Nephron progenitor cell (in vitro differentiated cells): ENCODE measurements around the gene HIGD2B.
A peak's percentile ranks its signal among the peaks of the same experiment; 100 is the strongest.
"Not testable (repeated sequence)": the region's sequence is repeated elsewhere in the genome, so short reads cannot be mapped to it uniquely, and the experiment has no call there.

Experiments
- DNase-seq: peaks from one replicate; pipeline ENCODE4 v3.0.0; 2021
- H3K27ac Mint-ChIP-seq: 2 replicates; pipeline ENCODE4 v1.8.0; 2021; ENCODE audit warnings: mild to moderate bottlenecking, moderate library complexity, mixed read lengths
- H3K27me3 Mint-ChIP-seq: 2 replicates; pipeline ENCODE4 v1.8.0; 2021; ENCODE audit warnings: mild to moderate bottlenecking, low read depth, mixed read lengths; ENCODE audit not compliant: poor library complexity
- H3K36me3 Mint-ChIP-seq: 2 replicates; pipeline ENCODE4 v1.8.0; 2021; ENCODE audit warnings: low read depth, mixed read lengths
- H3K4me1 Mint-ChIP-seq: 2 replicates; pipeline ENCODE4 v1.8.0; 2021; ENCODE audit warnings: mixed read lengths
- H3K4me3 Mint-ChIP-seq: 2 replicates; pipeline ENCODE4 v1.8.0; 2021; ENCODE audit warnings: mild to moderate bottlenecking, moderate library complexity, mixed read lengths
- H3K9me3 Mint-ChIP-seq: 2 replicates; pipeline ENCODE4 v1.8.0; 2021; ENCODE audit warnings: mild to moderate bottlenecking, moderate library complexity, mixed read lengths
- CTCF ChIP-seq: fragments of 200-600 bp; sonication (generic); IDR thresholded peaks from 2 replicates; pipeline ENCODE4 v1.5.0; 2021; ENCODE audit warnings: antibody characterized with exemption

HIGD2B gene

DNA sequence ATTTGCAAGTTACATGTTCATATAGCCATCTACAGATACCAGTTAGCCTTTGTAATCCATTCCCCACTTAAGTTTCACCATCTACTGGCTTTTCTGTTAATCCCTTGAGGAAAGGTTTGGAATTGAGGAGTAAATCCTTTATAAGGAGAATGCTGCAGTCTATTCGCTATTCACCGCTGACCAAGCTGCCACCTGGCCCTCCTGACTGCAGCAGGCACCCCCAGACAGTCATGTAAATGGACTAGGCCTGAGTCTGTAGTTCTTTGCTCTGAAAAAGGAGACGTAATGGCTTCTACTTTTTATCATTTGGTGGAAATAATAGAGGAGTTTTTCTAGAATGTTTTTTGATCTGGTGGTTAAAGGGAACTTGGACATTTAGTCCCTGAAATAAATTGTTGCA is 3.2 kb downstream of the HIGD2B start:
- no peak for DNase-seq
- H3K4me3 Mint-ChIP-seq = no peak overlapping the region
- peaks cover 15% of the 10 kb centered on the region for H3K4me1 Mint-ChIP-seq
- H3K36me3 Mint-ChIP-seq = no peaks in the 10 kb centered on the region
- TF ChIP-seq CTCF = no peak
- H3K27me3 Mint-ChIP-seq = peaks cover 43% of the 10 kb centered on the region
- H3K27ac Mint-ChIP-seq = no peak overlapping the region
- no peaks in the 10 kb centered on the region for H3K9me3 Mint-ChIP-seq

GRCh38 chr15:72680931-72681330 is 5.1 kb downstream of the HIGD2B start:
- peak overlapping the region; percentile 22 for H3K27ac Mint-ChIP-seq
- H3K4me1 Mint-ChIP-seq = peaks cover 10% of the 10 kb centered on the region
- no peak overlapping the region for H3K4me3 Mint-ChIP-seq
- H3K36me3 Mint-ChIP-seq = no peaks in the 10 kb centered on the region
- H3K27me3 Mint-ChIP-seq = peaks cover 56% of the 10 kb centered on the region
- no peak for TF ChIP-seq CTCF
- DNase-seq = no peak
- H3K9me3 Mint-ChIP-seq = no peaks in the 10 kb centered on the region

GRCh38 chr15:72676838-72677237 is 9.1 kb downstream of the HIGD2B start:
- no peak for DNase-seq
- H3K9me3 Mint-ChIP-seq = no peaks in the 10 kb centered on the region
- no peak for TF ChIP-seq CTCF
- no peak overlapping the region for H3K4me3 Mint-ChIP-seq
- no peak overlapping the region for H3K27ac Mint-ChIP-seq
- no peaks in the 10 kb centered on the region for H3K4me1 Mint-ChIP-seq
- H3K27me3 Mint-ChIP-seq = peaks cover 59% of the 10 kb centered on the region
- no peaks in the 10 kb centered on the region for H3K36me3 Mint-ChIP-seq

DNA sequence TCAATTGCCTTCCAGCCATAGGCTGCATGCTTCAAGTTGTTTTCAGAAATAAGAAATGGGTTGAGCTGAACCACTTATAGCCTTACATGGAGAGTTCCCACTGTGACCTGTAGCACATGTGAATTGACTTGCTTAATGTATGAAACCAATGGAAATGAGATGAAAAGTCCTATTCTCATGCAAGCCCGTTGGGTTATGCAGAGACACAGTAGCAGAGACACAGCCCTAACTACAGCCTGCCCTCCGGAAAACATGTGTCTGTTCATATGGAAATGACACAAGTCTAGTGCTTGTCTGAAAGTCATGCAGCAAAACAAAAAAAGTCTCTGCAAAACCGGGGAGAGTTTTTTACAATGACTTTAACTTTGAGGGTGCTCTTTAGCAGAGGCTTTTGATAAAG is 14.5 kb downstream of the HIGD2B start:
- Mint-ChIP-seq H3K9me3 (no peaks in the 10 kb centered on the region), H3K36me3 (no peaks in the 10 kb centered on the region), H3K27me3 (peaks cover 12% of the 10 kb centered on the region), H3K27ac (no peak overlapping the region), H3K4me1 (peaks cover 5% of the 10 kb centered on the region), H3K4me3 (no peak overlapping the region)
- no peak for TF ChIP-seq CTCF
- DNase-seq = no peak

DNA sequence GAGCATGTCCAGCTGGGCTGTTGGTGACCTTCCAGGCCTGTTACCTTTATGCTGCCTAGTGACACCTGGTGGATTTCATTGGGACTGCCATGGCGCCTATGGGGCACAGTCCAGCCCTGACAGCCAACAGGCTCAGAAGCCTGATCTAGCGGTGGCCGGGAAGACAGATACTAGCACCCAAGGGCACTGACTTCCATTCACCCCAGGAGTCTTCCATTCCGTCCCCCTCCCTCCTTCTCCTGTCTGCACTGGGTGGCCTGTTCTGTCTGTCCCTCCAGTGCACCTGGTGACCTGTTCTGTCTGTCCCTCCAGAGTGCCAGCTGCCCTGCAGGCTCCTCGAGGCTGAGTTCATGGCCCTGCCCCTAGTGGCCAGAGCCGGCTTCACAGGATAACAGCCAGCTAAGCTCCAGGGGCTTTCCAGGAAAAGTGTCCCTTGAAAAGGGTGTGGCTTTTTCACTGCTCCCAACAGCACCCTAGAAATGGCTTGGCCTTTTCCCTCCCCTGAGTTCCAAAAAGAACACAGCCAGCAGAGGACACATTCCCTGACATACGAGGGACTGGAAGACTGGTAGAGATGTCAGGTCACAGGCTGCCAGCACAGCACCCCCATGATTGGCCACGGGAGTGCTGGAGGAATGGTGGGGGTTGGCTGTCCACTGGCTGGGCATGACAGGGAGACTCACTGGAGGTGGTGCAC is 15.2 kb downstream of the HIGD2B start:
- H3K9me3 Mint-ChIP-seq, H3K36me3 Mint-ChIP-seq, H3K4me1 Mint-ChIP-seq, H3K27me3 Mint-ChIP-seq, H3K27ac Mint-ChIP-seq: not testable (repeated sequence)
- H3K4me3 Mint-ChIP-seq = peak overlapping the region; percentile 82
- TF ChIP-seq CTCF = peak; percentile 71
- peak; percentile 87 for DNase-seq

DNA sequence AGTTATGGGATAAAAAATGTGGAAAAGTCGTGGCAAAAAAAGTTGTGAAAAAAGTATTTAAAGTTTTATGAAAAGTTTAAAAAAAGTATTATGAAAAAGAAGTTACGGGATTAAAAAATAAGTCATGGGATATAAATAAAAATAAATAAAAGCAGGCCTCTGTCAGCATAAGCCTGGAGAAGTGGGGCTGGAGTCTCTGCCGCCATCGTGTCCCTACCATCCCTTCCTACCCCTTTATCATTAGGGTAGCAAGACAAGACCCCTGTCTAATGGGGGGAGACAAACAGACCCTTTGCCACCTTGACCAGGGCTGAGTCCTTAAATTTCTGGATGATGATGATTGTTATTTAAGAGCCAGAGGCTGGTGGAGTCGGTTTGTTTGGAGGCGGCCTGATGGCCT is 16.2 kb downstream of the HIGD2B start:
- not testable (repeated sequence) for H3K9me3 Mint-ChIP-seq, H3K27ac Mint-ChIP-seq, H3K36me3 Mint-ChIP-seq, H3K4me3 Mint-ChIP-seq, H3K4me1 Mint-ChIP-seq, DNase-seq
- peaks cover 12% of the 10 kb centered on the region for H3K27me3 Mint-ChIP-seq

DNA sequence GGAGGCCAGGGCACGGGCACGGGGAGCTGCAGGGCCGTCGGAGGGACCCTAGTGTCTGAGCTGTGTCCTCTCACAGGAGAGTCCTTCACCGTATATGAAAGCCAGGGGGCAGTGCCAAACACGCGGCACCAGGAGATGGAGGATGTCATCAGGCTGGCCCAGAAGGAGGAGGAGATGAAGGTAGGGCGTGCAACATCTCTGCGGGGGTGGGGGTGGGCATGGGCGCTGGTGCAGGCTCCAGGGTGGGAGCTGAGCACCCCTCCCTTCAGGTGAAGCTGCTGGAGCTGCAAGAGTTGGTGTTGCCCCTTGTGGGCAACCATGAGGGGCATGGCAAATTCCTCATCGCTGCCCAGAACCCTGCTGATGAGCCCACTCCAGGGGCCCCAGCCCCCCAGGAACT is 20.3 kb downstream of the HIGD2B start:
- not testable (repeated sequence) for H3K4me3 Mint-ChIP-seq, H3K9me3 Mint-ChIP-seq, H3K36me3 Mint-ChIP-seq, H3K27me3 Mint-ChIP-seq, DNase-seq, H3K4me1 Mint-ChIP-seq, H3K27ac Mint-ChIP-seq

- not testable (repeated sequence) for H3K4me3 Mint-ChIP-seq, H3K27me3 Mint-ChIP-seq
Measured at GRCh38 chr15:72663931-72664330, 22.1 kb downstream of the HIGD2B start.

GRCh38 chr15:72661081-72661480 is 24.9 kb downstream of the HIGD2B start:
- not testable (repeated sequence) for H3K36me3 Mint-ChIP-seq, DNase-seq, H3K4me3 Mint-ChIP-seq, H3K9me3 Mint-ChIP-seq, H3K4me1 Mint-ChIP-seq, H3K27me3 Mint-ChIP-seq, H3K27ac Mint-ChIP-seq

More at GRCh38 chr15:72663931-72664330, 22.1 kb downstream of the HIGD2B start:
- not testable (repeated sequence) for H3K4me1 Mint-ChIP-seq, H3K27ac Mint-ChIP-seq, H3K9me3 Mint-ChIP-seq, H3K36me3 Mint-ChIP-seq, DNase-seq

DNA sequence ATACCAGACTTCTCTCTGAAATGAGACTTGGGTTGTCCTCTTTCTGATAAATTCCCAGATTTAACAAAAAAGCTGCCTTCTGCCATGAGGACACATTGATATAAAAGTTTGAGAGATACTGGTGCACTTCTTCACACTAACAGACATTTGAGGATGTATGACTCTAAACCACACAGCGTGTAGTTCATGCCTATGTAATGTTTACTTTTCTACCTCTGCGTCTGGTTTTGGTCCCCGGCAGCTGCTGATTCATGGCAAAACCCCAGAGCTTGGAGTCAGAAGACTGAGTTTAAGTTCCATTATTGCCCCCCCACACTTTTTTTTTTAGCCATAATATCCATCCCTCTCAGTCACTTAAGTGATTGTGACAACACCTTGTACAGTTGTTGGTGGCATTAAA is 30.0 kb downstream of the HIGD2B start:
- not testable (repeated sequence) for H3K27ac Mint-ChIP-seq, H3K4me1 Mint-ChIP-seq, H3K9me3 Mint-ChIP-seq, H3K4me3 Mint-ChIP-seq, DNase-seq, H3K27me3 Mint-ChIP-seq, H3K36me3 Mint-ChIP-seq
